GM12874 (cell line): ENCODE measurements around the gene CELSR1.

ENCODE experiments used
- TF ChIP-seq, protein P1 (sequence below): IDR thresholded peaks from 2 replicates; pipeline ENCODE4 v1.5.1; 2011; ENCODE audit warnings: low read depth, mild to moderate bottlenecking, control low read depth, low read length, moderate library complexity; ENCODE audit not compliant: insufficient read depth

Gene CELSR1

GRCh38 chr22:46320166-46320710, 217.2 kb downstream of the CELSR1 start:
- TF ChIP-seq, protein P1, sequence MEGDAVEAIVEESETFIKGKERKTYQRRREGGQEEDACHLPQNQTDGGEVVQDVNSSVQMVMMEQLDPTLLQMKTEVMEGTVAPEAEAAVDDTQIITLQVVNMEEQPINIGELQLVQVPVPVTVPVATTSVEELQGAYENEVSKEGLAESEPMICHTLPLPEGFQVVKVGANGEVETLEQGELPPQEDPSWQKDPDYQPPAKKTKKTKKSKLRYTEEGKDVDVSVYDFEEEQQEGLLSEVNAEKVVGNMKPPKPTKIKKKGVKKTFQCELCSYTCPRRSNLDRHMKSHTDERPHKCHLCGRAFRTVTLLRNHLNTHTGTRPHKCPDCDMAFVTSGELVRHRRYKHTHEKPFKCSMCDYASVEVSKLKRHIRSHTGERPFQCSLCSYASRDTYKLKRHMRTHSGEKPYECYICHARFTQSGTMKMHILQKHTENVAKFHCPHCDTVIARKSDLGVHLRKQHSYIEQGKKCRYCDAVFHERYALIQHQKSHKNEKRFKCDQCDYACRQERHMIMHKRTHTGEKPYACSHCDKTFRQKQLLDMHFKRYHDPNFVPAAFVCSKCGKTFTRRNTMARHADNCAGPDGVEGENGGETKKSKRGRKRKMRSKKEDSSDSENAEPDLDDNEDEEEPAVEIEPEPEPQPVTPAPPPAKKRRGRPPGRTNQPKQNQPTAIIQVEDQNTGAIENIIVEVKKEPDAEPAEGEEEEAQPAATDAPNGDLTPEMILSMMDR: no peak

GRCh38 chr22:46319319-46319718, 218.1 kb downstream of the CELSR1 start:
- TF ChIP-seq, protein P1: no peak

- TF ChIP-seq, protein P1: no peak
These were observed 218.8 kb downstream of the CELSR1 start for GRCh38 chr22:46318576-46318975.

DNA sequence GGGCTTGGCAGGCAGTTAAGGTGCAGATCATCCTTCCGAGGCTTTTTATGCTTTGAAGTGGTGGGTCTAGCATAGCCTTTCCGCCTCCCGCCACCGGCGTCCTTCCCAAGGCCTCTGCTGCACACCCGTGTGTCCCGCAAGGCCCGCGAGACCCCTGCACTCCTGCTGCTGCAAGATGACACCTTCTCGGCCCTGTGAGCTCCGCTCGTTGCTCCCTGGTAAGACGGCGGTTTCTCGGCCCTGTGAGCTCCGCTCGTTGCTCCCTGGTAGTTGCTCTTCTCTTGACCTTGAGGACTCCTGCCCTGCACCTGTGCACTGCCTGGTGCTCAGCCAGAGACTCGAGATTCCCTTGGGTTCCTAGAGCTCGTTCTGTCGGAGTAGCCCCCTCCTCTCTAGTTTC, 219.8 kb downstream of the CELSR1 start:
- TF ChIP-seq, protein P1: no peak

GRCh38 chr22:46315976-46316375, 221.4 kb downstream of the CELSR1 start:
- TF ChIP-seq, protein P1: no peak

DNA sequence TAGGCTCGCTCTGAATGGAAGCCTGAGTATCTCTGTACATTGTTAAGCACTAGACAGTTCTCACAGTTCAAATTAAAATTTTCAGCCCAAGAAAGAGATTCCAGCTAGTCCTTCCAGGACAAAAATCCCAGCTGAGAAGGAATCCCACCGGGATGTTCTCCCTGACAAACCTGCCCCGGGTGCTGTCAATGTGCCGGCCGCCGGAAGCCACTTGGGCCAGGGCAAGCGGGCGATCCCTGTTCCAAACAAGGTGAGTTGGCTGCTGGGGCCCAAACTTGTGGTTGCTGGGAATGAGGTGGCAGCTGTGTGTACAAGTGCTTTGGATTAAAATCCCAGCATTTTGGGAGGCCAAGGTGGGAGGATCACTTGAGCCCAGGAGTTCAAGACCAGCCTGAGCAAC, 225.4 kb downstream of the CELSR1 start:
- TF ChIP-seq, protein P1: no peak
